ENCODE data around the gene IGFL3. TPM values are rescaled to one million over a fixed set of nuclear protein-coding genes. Genes with fewer than 3 reads are reported as not detected.
"Not testable (repeated sequence)": the region's sequence is repeated elsewhere in the genome, so short reads cannot be mapped to it uniquely, and the experiment has no call there.

The IGFL3 gene
- not detected for total RNA-seq

GRCh38 chr19:46124638-46125115 lies at the start of gene IGFL3:
Gene IGFL3 (minus strand): TSS chr19:46124688. CDS start chr19:46124649, 39 bp downstream.
- DNase-seq (ENCODE audit: low spot score in 2 of 2) = no peak
- H3K36me3 ChIP-seq = no peaks in the 10 kb centered on the region
- no peaks in the 10 kb centered on the region for H3K27me3 ChIP-seq
- no peak within 1 kb of the TSS for H3K4me3 ChIP-seq
- TF ChIP-seq POLR2AphosphoS5 (IDR thresholded peaks at IDR 0.05) = no peak
- TF ChIP-seq POLR2A (IDR thresholded peaks at IDR 0.05) = no peak
- no peak for TF ChIP-seq CTCF (IDR thresholded peaks at IDR 0.05)
- H3K27ac ChIP-seq = peak within 1 kb of the TSS in 1 of 2 donors; percentile 23
- H3K9me3 ChIP-seq = no peaks in the 10 kb centered on the region
- no peaks in the 10 kb centered on the region for H3K4me1 ChIP-seq
- intact Hi-C loops (cut with DNase I; ENCODE audit: low total_unique reads) = no loop called here

- TF ChIP-seq POLR2AphosphoS5 (IDR thresholded peaks at IDR 0.05) = no peak
- no peak for TF ChIP-seq CTCF (IDR thresholded peaks at IDR 0.05)
- TF ChIP-seq POLR2A (IDR thresholded peaks at IDR 0.05) = no peak
- H3K27ac ChIP-seq = no peak overlapping the region
- DNase-seq (ENCODE audit: low spot score in 2 of 2) = no peak
Measured at GRCh38 chr19:46173886-46174480, 49.5 kb upstream of the IGFL3 start.

GRCh38 chr19:46162731-46163130 lies 38.2 kb upstream of the IGFL3 start:
- Histone ChIP-seq H3K36me3 (no peaks in the 10 kb centered on the region), H3K27ac (no peak overlapping the region), H3K4me1 (no peaks in the 10 kb centered on the region), H3K9me3 (peaks cover 0 to 18% of the 10 kb centered on the region in 2 donors), H3K4me3 (no peak overlapping the region), H3K27me3 (peaks cover 0 to 4% of the 10 kb centered on the region in 2 donors)
- TF ChIP-seq CTCF (IDR thresholded peaks at IDR 0.05) (no peak), POLR2A (IDR thresholded peaks at IDR 0.05) (no peak)
- no peak for DNase-seq (ENCODE audit: low spot score in 2 of 2)
- intact Hi-C loops (cut with DNase I; ENCODE audit: low total_unique reads) = no loop called here

More at GRCh38 chr19:46173886-46174480, 49.5 kb upstream of the IGFL3 start:
- no peaks in the 10 kb centered on the region for H3K9me3 ChIP-seq
- no peak overlapping the region for H3K4me3 ChIP-seq
- intact Hi-C loops (cut with DNase I; ENCODE audit: low total_unique reads) = no loop called here
- H3K27me3 ChIP-seq = peaks cover 0 to 3% of the 10 kb centered on the region in 2 donors
- no peaks in the 10 kb centered on the region for H3K4me1 ChIP-seq
- no peaks in the 10 kb centered on the region for H3K36me3 ChIP-seq

- peaks cover 0 to 18% of the 10 kb centered on the region in 2 donors for H3K9me3 ChIP-seq
- intact Hi-C loops (cut with DNase I; ENCODE audit: low total_unique reads); H3K36me3 ChIP-seq; H3K4me1 ChIP-seq; H3K27ac ChIP-seq; H3K4me3 ChIP-seq; DNase-seq (ENCODE audit: low spot score in 2 of 2); H3K27me3 ChIP-seq: not testable (repeated sequence)
Measured at GRCh38 chr19:46161642-46162257, 37.3 kb upstream of the IGFL3 start.

GRCh38 chr19:46160233-46160775 lies 35.8 kb upstream of the IGFL3 start:
- Histone ChIP-seq H3K9me3 (peaks cover 0 to 18% of the 10 kb centered on the region in 2 donors), H3K27me3 (peaks cover 0 to 4% of the 10 kb centered on the region in 2 donors), H3K27ac (no peak overlapping the region), H3K4me3 (no peak overlapping the region), H3K4me1 (no peaks in the 10 kb centered on the region), H3K36me3 (no peaks in the 10 kb centered on the region)
- intact Hi-C loops (cut with DNase I; ENCODE audit: low total_unique reads) = no loop called here
- DNase-seq (ENCODE audit: low spot score in 2 of 2) = no peak
- no peak for TF ChIP-seq CTCF (IDR thresholded peaks at IDR 0.05)
- no peak for TF ChIP-seq POLR2AphosphoS5 (IDR thresholded peaks at IDR 0.05)
- TF ChIP-seq POLR2A (IDR thresholded peaks at IDR 0.05) = no peak

Measured in breast epithelium (tissue), 4 donors.